ENCODE results near the gene AQP10. TPM values are rescaled to one million over a fixed set of nuclear protein-coding genes. Genes with fewer than 3 reads are reported as not detected.

The AQP10 gene
- total and polyA plus RNA-seq, 9 of the 15 experiments (the other 6 are each of a cell fraction or from before 2014, with no cell fraction given), result 0.37 to 9.7 (median 1.9) TPM

- TF ChIP-seq RCOR1 (IDR thresholded peaks at IDR 0.05; ENCODE audit: borderline replicate concordance in 1 of 2, low read depth in 2 of 2, low read length in 2 of 2) (peak in 1 of 2 experiments; percentile 64; a peak in 1 of 4 replicates), CBFA2T3 (IDR thresholded peaks at IDR 0.05) (peak; percentile 81), CLOCK (CRISPR knock-in tag; IDR thresholded peaks at IDR 0.05; ENCODE audit: borderline replicate concordance) (no peak), MTA3 (IDR thresholded peaks at IDR 0.05; ENCODE audit: borderline replicate concordance) (peak; percentile 77; the same call in 1 of the 2 replicates), AFF4 (CRISPR knock-in tag; IDR thresholded peaks at IDR 0.05) (0 out of 2 replicates have a peak, but pooled peaks have one; percentile 45), POLR2AphosphoS5 (IDR thresholded peaks at IDR 0.05; ENCODE audit: control insufficient read depth, insufficient read depth, low read depth, low read length) (peak; percentile 61; the same call in 1 of the 2 replicates), HMG20B (CRISPR knock-in tag; IDR thresholded peaks at IDR 0.05) (no peak), ZNF277 (CRISPR knock-in tag; IDR thresholded peaks at IDR 0.05; ENCODE audit: borderline replicate concordance) (no peak), NR2C1 (IDR thresholded peaks at IDR 0.05) (no peak), NR2C1 (tag; IDR thresholded peaks at IDR 0.05) (peak; percentile 32; the same call in 1 of the 2 replicates), BCOR (IDR thresholded peaks at IDR 0.05) (peak; percentile 69; the same call in 1 of the 2 replicates), SMARCE1 (IDR thresholded peaks at IDR 0.05) (peak; percentile 26), TEAD1 (CRISPR knock-in tag; IDR thresholded peaks at IDR 0.05) (peak in 1 of 2 experiments; percentile 62; a peak in 1 of 4 replicates), CXXC5 (CRISPR knock-in tag; IDR thresholded peaks at IDR 0.05) (peak; percentile 75), KLF1 (tag; IDR thresholded peaks at IDR 0.05) (peak; percentile 81), YY1 (IDR thresholded peaks at IDR 0.05; ENCODE audit: borderline replicate concordance in 1 of 3, control insufficient read depth in 1 of 3, extremely low read depth in 1 of 3, insufficient read depth in 3 of 3, insufficient read length in 1 of 3, insufficient replicate concordance in 2 of 3, low read depth in 1 of 3, low read length in 2 of 3) (peak in 1 of 3 experiments; percentile 23), RB1 (IDR thresholded peaks at IDR 0.05; ENCODE audit: low read depth) (peak; percentile 20; the same call in 1 of the 2 replicates), GATAD2B (IDR thresholded peaks at IDR 0.05; ENCODE audit: borderline replicate concordance) (peak; percentile 57; the same call in 1 of the 2 replicates)
Measured at GRCh38 chr1:154352581-154353459, 31.9 kb downstream of the AQP10 start (continued).
